D721Med (cell line): Measurements from ENCODE around the gene TMEM92.

Experiments
- DNase-seq: peaks from one replicate; pipeline ENCODE4 v3.0.0; 2011; ENCODE audit warnings: low spot score; ENCODE audit not compliant: insufficient read length
- FAIRE-seq: peaks from 2 replicates; lab custom pipeline; 2011; peaks lifted over from hg19 to GRCh38; lab: Jason Lieb, UNC
- CTCF ChIP-seq: IDR thresholded peaks from 2 replicates; pipeline ENCODE4 v1.5.1; 2012; ENCODE audit warnings: mild to moderate bottlenecking, control low read depth; ENCODE audit not compliant: insufficient read depth; ENCODE audit errors: missing control alignments

The TMEM92 gene

GRCh38 chr17:50317121-50317520 lies 42.9 kb downstream of the TMEM92 start:
- DNase-seq (no peak), FAIRE-seq (no peak)
- TF ChIP-seq CTCF: no peak

- peak; percentile 72 for DNase-seq
These were observed 44.4 kb downstream of the TMEM92 start for GRCh38 chr17:50318501-50319285.

GRCh38 chr17:50319306-50320004 lies 45.2 kb downstream of the TMEM92 start:
- TF ChIP-seq CTCF: no peak
- FAIRE-seq: no peak
- DNase-seq: no peak

More at GRCh38 chr17:50318501-50319285, 44.4 kb downstream of the TMEM92 start:
- peak; percentile 87 for FAIRE-seq
- no peak for TF ChIP-seq CTCF

GRCh38 chr17:50322271-50322670 lies 48.0 kb downstream of the TMEM92 start:
- FAIRE-seq (no peak), DNase-seq (no peak)

GRCh38 chr17:50323060-50323459 lies 48.8 kb downstream of the TMEM92 start:
- no peak for DNase-seq
- no peak for FAIRE-seq
- no peak for TF ChIP-seq CTCF

More at GRCh38 chr17:50322271-50322670, 48.0 kb downstream of the TMEM92 start:
- no peak for TF ChIP-seq CTCF

- DNase-seq (no peak), FAIRE-seq (no peak)
- TF ChIP-seq CTCF: no peak
These were observed 51.6 kb downstream of the TMEM92 start for GRCh38 chr17:50325906-50326305.
